Activated gamma-delta T cell treated with Interleukin-2 at 50 U/mL for 16 hours (primary cell): ENCODE measurements around the gene A2M.

Experiments used
- DNase-seq: peaks from one replicate; pipeline ENCODE4 v3.0.0-alpha.2; 2020

The A2M gene

GRCh38 chr12:9120487-9121184, 4.9 kb upstream of the A2M start:
- DNase-seq, result no peak

- no peak for DNase-seq
These were observed 2.4 kb upstream of the A2M start for GRCh38 chr12:9118158-9118557.

GRCh38 chr12:9114946-9115345, 773 bp downstream of the A2M start:
- no peak for DNase-seq

GRCh38 chr12:9113987-9114309, 1.8 kb downstream of the A2M start:
- no peak for DNase-seq

- DNase-seq, result no peak
These were observed 2.3 kb downstream of the A2M start for GRCh38 chr12:9113296-9113986.

- DNase-seq, result no peak
These were observed 3.5 kb downstream of the A2M start for GRCh38 chr12:9112076-9112853.

- no peak for DNase-seq
These were observed 4.2 kb downstream of the A2M start for GRCh38 chr12:9111525-9111924.

- DNase-seq, result no peak
These were observed 5.8 kb downstream of the A2M start for GRCh38 chr12:9109737-9110491.

GRCh38 chr12:9109213-9109522, 6.6 kb downstream of the A2M start:
- DNase-seq, result no peak

GRCh38 chr12:9108504-9109212, 7.1 kb downstream of the A2M start:
- no peak for DNase-seq

GRCh38 chr12:9107542-9107873, 8.2 kb downstream of the A2M start:
- DNase-seq, result no peak

- DNase-seq, result no peak
These were observed 8.8 kb downstream of the A2M start for GRCh38 chr12:9106610-9107541.

- DNase-seq, result no peak
These were observed 9.7 kb downstream of the A2M start for GRCh38 chr12:9106067-9106466.

- DNase-seq, result no peak
These were observed 10.8 kb downstream of the A2M start for GRCh38 chr12:9104767-9105423.

GRCh38 chr12:9104087-9104486, 11.6 kb downstream of the A2M start:
- no peak for DNase-seq

GRCh38 chr12:9103050-9103849, 12.5 kb downstream of the A2M start:
- DNase-seq, result no peak

- DNase-seq, result no peak
These were observed 14.6 kb downstream of the A2M start for GRCh38 chr12:9101018-9101687.

GRCh38 chr12:9099552-9100190, 16.0 kb downstream of the A2M start:
- DNase-seq, result no peak

- DNase-seq, result no peak
These were observed 17.2 kb downstream of the A2M start for GRCh38 chr12:9098463-9099026.
